Transverse colon (tissue), 4 donors: ENCODE data around the gene ATXN10. TPM values are rescaled to one million over a fixed set of nuclear protein-coding genes. Genes with fewer than 3 reads are reported as not detected.

Experiments used
- DNase-seq: peaks from one replicate; pipeline ENCODE4 v3.0.0-alpha.2; 2019
- H3K27ac ChIP-seq, 4 donors: fragments of 200-600 bp; sonication (generic); 2 replicates each; pipeline ENCODE4 v1.5.1; 2016 to 2018; ENCODE audit warnings: inconsistent platforms in 4 of 4
- H3K27me3 ChIP-seq: fragments of 200-600 bp; sonication (generic); 2 replicates; pipeline ENCODE4 v1.5.1; 2017; ENCODE audit warnings: inconsistent platforms
- H3K36me3 ChIP-seq, 4 donors: fragments of 200-600 bp; sonication (generic); 2 replicates each; pipeline ENCODE4 v1.5.1; 2017 to 2019; ENCODE audit warnings: inconsistent platforms in 4 of 4
- H3K4me1 ChIP-seq, 4 donors: fragments of 200-600 bp; sonication (generic); 2 replicates each; pipeline ENCODE4 v1.5.1; 2017 to 2020; ENCODE audit warnings: inconsistent platforms in 4 of 4
- H3K4me3 ChIP-seq, 4 donors: fragments of 200-600 bp; sonication (generic); 1 replicate in 1 of 4; 2 replicates in 3 of 4; pipeline versions ENCODE4 v1.5.1 to v1.6.1; 2017 to 2019; ENCODE audit warnings: inconsistent platforms in 4 of 4
- H3K9me3 ChIP-seq, 2 donors: fragments of 200-600 bp; sonication (generic); 2 replicates each; pipeline ENCODE4 v1.5.1; 2017 to 2019; ENCODE audit warnings: inconsistent platforms in 2 of 2
- EP300 ChIP-seq: sonication (generic); formaldehyde crosslinking; IDR thresholded peaks from one replicate; pipeline ENCODE4 v1.6.1; 2017; ENCODE audit warnings: antibody characterized with exemption, low read depth
- POLR2A ChIP-seq: fragments of 450-650 bp; IDR thresholded peaks from one replicate; pipeline ENCODE4 v1.6.1; 2016; ENCODE audit warnings: antibody characterized with exemption, mild to moderate bottlenecking, moderate library complexity
- POLR2AphosphoS5 ChIP-seq, 3 donors: sonication (generic); formaldehyde crosslinking; IDR thresholded peaks; one replicate each; pipeline ENCODE4 v1.6.1; 2016; ENCODE audit warnings: antibody characterized with exemption in 3 of 3
- WGBS, 2 donors: methylation state at CpG; one replicate each; pipeline ENCODE4 v1.1.5; 2018; ENCODE audit warnings: low coverage in 1 of 2; 5-methylcytosine and 5-hydroxymethylcytosine counted together
- in situ Hi-C, 4 donors: fragments of 200-750 bp; cut with MboI; loops; one replicate each; pipeline versions ENCODE4 v1.15.0 to v1.15.1; 2017; ENCODE audit warnings: low sequenced_read_pairs in 3 of 4, low pct_ligation_motif_present in 1 of 4, low pct_unique_long_range_greater_than_20kb in 1 of 4
- intact Hi-C: fragments of 100-400 bp; cut with DNase I; formaldehyde crosslinking; loops from one replicate; pipeline ENCODE4 v1.15.1; 2023; ENCODE audit warnings: low total_unique reads
- total RNA-seq, 4 donors: library from RNA; depleted of rRNA; stranded (reverse); fragments of >200 nt; gene quantifications; one replicate each; pipeline ENCODE4 v1.1.0, GENCODE V29; 2016
- TF ChIP-seq, protein P1 (sequence below), 5 experiments: fragments of 200-600 bp in 3 of 5; fragments of 450-650 bp in 2 of 5; sonication (generic) in 3 of 5; IDR thresholded peaks; 1 replicate in 2 of 5; 2 replicates in 3 of 5; pipeline ENCODE4 v1.5.1; 2016 to 2017; ENCODE audit warnings: antibody characterized with exemption in 5 of 5, inconsistent platforms in 3 of 5, mild to moderate bottlenecking in 2 of 5, moderate library complexity in 1 of 5

The ATXN10 gene
- total RNA-seq, 4 donors from 2014 or later, result 27.3 to 88.3 (median 47.8) TPM

DNA sequence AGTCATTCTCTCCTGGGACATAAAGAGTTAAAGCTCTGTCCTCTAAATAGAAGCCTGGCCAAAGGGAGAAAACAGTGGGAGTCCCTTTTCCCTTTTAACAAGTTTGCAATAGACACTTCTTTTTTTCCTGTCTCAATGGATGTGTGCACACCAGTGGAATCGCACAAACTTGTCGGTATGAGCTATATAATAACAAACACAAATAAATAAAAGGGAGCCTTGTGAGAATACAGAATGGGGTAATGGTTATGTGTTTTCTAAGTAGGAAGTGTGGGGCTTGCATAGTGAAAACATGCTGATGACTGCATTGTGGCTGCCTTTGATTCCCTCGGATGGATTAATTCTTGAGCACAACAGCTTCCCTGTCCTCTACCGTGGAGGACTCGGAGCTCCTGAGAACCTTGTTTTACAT lies 173.4 kb downstream of the ATXN10 start:
- Histone ChIP-seq H3K27me3 (no peaks in the 10 kb centered on the region), H3K4me3 (no peak overlapping the region), H3K4me1 (no peaks in the 10 kb centered on the region), H3K9me3 (no peaks in the 10 kb centered on the region), H3K36me3 (peaks cover 0 to 14% (median 0%) of the 10 kb centered on the region in 4 donors), H3K27ac (no peak overlapping the region)
- TF ChIP-seq POLR2AphosphoS5 (IDR thresholded peaks at IDR 0.05), result no peak
- TF ChIP-seq, protein P1, sequence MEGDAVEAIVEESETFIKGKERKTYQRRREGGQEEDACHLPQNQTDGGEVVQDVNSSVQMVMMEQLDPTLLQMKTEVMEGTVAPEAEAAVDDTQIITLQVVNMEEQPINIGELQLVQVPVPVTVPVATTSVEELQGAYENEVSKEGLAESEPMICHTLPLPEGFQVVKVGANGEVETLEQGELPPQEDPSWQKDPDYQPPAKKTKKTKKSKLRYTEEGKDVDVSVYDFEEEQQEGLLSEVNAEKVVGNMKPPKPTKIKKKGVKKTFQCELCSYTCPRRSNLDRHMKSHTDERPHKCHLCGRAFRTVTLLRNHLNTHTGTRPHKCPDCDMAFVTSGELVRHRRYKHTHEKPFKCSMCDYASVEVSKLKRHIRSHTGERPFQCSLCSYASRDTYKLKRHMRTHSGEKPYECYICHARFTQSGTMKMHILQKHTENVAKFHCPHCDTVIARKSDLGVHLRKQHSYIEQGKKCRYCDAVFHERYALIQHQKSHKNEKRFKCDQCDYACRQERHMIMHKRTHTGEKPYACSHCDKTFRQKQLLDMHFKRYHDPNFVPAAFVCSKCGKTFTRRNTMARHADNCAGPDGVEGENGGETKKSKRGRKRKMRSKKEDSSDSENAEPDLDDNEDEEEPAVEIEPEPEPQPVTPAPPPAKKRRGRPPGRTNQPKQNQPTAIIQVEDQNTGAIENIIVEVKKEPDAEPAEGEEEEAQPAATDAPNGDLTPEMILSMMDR (IDR thresholded peaks at IDR 0.05), result no peak
- TF ChIP-seq POLR2A, result no peak
- TF ChIP-seq EP300, result no peak
- WGBS, 2 donors, result 75 to 100% methylated on average over 2 to 5 of the region's 5 CpGs
- intact Hi-C loops, result no loop called here
- DNase-seq, result no peak
- in situ Hi-C loops, result no loop called here

DNA sequence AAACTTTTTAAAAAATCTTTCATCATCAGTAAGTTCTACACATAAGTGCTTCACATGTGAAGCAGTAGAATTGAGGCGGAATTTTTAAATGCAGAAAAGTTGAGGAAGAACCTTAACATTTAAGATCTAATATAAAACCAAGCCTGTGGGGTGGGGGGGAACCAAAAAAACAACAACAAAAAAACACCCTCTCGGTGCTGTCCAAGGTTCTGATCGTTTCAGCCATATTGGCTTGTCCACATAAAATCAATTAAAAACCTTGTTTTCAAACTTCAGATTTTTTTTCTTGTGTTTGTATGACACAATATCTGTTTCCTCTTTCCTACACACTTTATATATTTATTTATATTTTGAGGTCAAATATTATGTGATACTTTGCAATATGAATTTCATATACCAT lies 175.3 kb downstream of the ATXN10 start:
- in situ Hi-C loops, result no loop called here
- intact Hi-C loops, result no loop called here
- peaks cover under 1 to 1% of the 10 kb centered on the region in 2 donors for H3K9me3 ChIP-seq
- H3K27ac ChIP-seq, result no peak overlapping the region
- H3K36me3 ChIP-seq, result peaks cover 0 to 17% (median 5%) of the 10 kb centered on the region in 4 donors
- TF ChIP-seq EP300 (no peak), POLR2A (no peak), POLR2AphosphoS5 (IDR thresholded peaks at IDR 0.05) (no peak)
- TF ChIP-seq, protein P1 (IDR thresholded peaks at IDR 0.05), result no peak
- no peak overlapping the region for H3K4me3 ChIP-seq
- no peaks in the 10 kb centered on the region for H3K27me3 ChIP-seq
- DNase-seq, result no peak
- 78 to 98% methylated on average over 3 of the region's 3 CpGs for WGBS, 2 donors
- no peaks in the 10 kb centered on the region for H3K4me1 ChIP-seq

DNA sequence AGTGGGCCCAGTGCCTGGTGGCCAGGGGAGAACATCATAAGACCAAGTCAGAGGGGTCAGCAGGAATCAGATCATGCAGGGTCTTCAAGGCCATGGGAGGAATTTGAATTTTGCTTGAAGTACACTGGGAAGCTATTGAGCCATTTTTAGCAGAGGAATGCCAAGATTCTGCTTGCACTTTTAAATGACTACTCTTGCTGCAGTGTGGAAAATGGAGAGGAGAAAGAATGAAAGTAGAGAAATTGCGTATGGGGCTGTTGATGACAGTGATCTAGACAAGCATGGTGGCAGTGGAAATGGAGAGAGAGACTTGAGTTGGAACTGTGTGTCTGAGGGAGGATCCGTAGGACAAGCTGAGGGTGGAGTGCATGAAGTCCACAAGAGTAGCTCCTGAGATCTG lies 177.3 kb downstream of the ATXN10 start:
- Histone ChIP-seq H3K9me3 (peaks cover 4 to 10% of the 10 kb centered on the region in 2 donors), H3K27ac (no peak overlapping the region), H3K27me3 (no peaks in the 10 kb centered on the region), H3K36me3 (peaks cover 0 to 24% (median 10%) of the 10 kb centered on the region in 4 donors), H3K4me3 (no peak overlapping the region), H3K4me1 (no peaks in the 10 kb centered on the region)
- WGBS, 2 donors, result 92 to 100% methylated on average over 1 to 2 of the region's 2 CpGs
- in situ Hi-C loops (no loop called here), intact Hi-C loops (no loop called here)
- DNase-seq, result no peak
- no peak for TF ChIP-seq EP300
- TF ChIP-seq, protein P1 (IDR thresholded peaks at IDR 0.05), result no peak

DNA sequence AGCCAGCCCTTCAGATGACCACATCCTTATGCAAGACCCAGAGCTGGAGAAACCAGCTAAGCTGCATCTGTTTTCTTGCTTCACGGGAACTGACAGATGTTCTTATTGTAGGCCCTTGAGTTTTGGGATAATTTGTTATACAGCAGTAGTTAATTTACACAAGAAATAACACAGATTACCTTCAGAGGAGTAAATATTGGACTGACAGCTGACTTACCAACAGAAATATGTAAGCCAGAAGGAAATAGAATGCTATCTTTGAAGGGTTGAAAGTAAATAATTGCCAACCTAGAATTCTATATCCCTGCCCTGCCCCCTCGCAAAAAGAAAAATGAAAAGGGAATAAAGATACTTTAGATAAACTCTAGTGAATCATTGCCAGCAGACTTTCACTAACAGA lies 181.2 kb downstream of the ATXN10 start:
- WGBS, 2 donors, result 82 to 95% methylated on average over 1 to 2 of the region's 2 CpGs
- no peaks in the 10 kb centered on the region for H3K4me1 ChIP-seq
- H3K27ac ChIP-seq, result no peak overlapping the region
- no peak overlapping the region for H3K4me3 ChIP-seq
- in situ Hi-C loops, result no loop called here
- peaks cover 4 to 10% of the 10 kb centered on the region in 2 donors for H3K9me3 ChIP-seq
- TF ChIP-seq, protein P1 (IDR thresholded peaks at IDR 0.05), result no peak
- TF ChIP-seq EP300 (no peak), POLR2A (no peak), POLR2AphosphoS5 (IDR thresholded peaks at IDR 0.05) (no peak)
- H3K36me3 ChIP-seq, result peaks cover 0 to 21% (median 5%) of the 10 kb centered on the region in 4 donors
- intact Hi-C loops, result no loop called here
- no peak for DNase-seq
- H3K27me3 ChIP-seq, result no peaks in the 10 kb centered on the region
